CD4-positive, CD25-positive, alpha-beta regulatory T cell (primary cell): ENCODE measurements around the gene GNAT1. TPM values are rescaled to one million over a fixed set of nuclear protein-coding genes. Genes with fewer than 3 reads are reported as not detected.

Source experiments
- ATAC-seq, 2 donors: fragments of 150-1000 bp; cut with Tn5 transposase; one replicate each; pipeline ENCODE4 v1.10.0; 2021; ENCODE audit warnings: low read depth in 2 of 2, moderate number of reproducible peaks in 2 of 2, moderate library complexity in 1 of 2
- DNase-seq, 3 donors: peaks; one replicate each; pipeline versions ENCODE4 v3.0.0 to v3.0.0-alpha.2; 2012 to 2022; ENCODE audit warnings: mixed read lengths in 1 of 3
- H3K27ac ChIP-seq: one replicate; pipeline ENCODE4 v1.7.0; 2013; ENCODE audit warnings: mild to moderate bottlenecking, low read length; ENCODE audit not compliant: insufficient read depth, poor library complexity, severe bottlenecking
- H3K27me3 ChIP-seq: one replicate; pipeline ENCODE4 v1.7.0; 2013; ENCODE audit warnings: low read length; ENCODE audit not compliant: control insufficient read depth, insufficient read depth
- H3K36me3 ChIP-seq: one replicate; pipeline ENCODE4 v1.7.0; 2013; ENCODE audit warnings: mild to moderate bottlenecking, low read length, moderate library complexity; ENCODE audit not compliant: control insufficient read depth, insufficient read depth
- H3K4me1 ChIP-seq: 2 replicates; pipeline ENCODE4 v1.7.0; 2013; ENCODE audit warnings: mild to moderate bottlenecking, low read length; ENCODE audit not compliant: insufficient read depth, control insufficient read depth, poor library complexity, severe bottlenecking
- H3K4me3 ChIP-seq: one replicate; pipeline ENCODE4 v1.7.0; 2013; ENCODE audit warnings: low read depth, mild to moderate bottlenecking, low read length, moderate library complexity
- H3K9me3 ChIP-seq, 2 experiments: 1 replicate in 1 of 2; 2 replicates in 1 of 2; pipeline ENCODE4 v1.7.0; 2013; ENCODE audit warnings: low read length in 2 of 2, mild to moderate bottlenecking in 1 of 2, moderate library complexity in 1 of 2; ENCODE audit not compliant: control insufficient read depth in 2 of 2
- H3K27ac Mint-ChIP-seq, 3 donors: one replicate each; pipeline ENCODE4 v1.8.0; 2020 to 2022; ENCODE audit warnings: mild to moderate bottlenecking in 3 of 3, mixed read lengths in 3 of 3, moderate library complexity in 2 of 3
- H3K27me3 Mint-ChIP-seq: one replicate; pipeline ENCODE4 v1.8.0; 2022; ENCODE audit warnings: mild to moderate bottlenecking, mixed read lengths
- H3K36me3 Mint-ChIP-seq: one replicate; pipeline ENCODE4 v1.8.0; 2020; ENCODE audit warnings: mixed read lengths
- H3K4me1 Mint-ChIP-seq, 4 donors: one replicate each; pipeline ENCODE4 v1.8.0; 2020 to 2022; ENCODE audit warnings: mixed read lengths in 4 of 4, mild to moderate bottlenecking in 1 of 4
- H3K4me3 Mint-ChIP-seq, 4 donors: one replicate each; pipeline ENCODE4 v1.8.0; 2020 to 2022; ENCODE audit warnings: mild to moderate bottlenecking in 4 of 4, mixed read lengths in 4 of 4, moderate library complexity in 3 of 4
- H3K9me3 Mint-ChIP-seq, 7 donors: one replicate each; pipeline ENCODE4 v1.8.0; 2020 to 2022; ENCODE audit warnings: mixed read lengths in 7 of 7, mild to moderate bottlenecking in 3 of 7, moderate library complexity in 2 of 7
- polyA plus RNA-seq, 4 donors: library from polyadenylated mRNA; unstranded; fragments of 300-500 nt; fragmentation: Illumina TruSeq; gene quantifications; one replicate each; pipeline ENCODE4 v1.2.3, GENCODE V29; 2021
- total RNA-seq: library from RNA; stranded (reverse); gene quantifications from one replicate; pipeline ENCODE4 v1.2.3, GENCODE V29; 2022

GNAT1 gene
- total and polyA plus RNA-seq, 5 donors from 2014 or later, result not detected

DNA sequence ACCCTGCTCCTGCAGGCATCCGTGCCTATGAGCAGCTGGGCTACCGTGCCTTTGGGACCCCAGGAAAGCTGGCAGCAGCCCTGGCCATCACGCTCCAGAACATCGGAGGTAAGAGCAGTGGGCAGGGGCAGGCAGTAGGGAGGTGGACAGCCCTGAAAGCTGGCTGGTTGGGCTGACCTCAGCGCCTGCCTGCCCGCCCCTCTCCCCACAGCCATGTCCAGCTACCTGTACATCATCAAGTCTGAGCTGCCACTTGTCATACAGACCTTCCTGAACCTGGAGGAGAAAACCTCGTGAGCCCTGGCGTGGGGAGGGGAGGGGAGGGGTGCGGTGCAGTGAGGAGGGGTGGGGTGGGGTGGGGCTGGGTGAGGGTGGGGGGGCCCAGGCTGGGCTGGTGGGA is 24.1 kb downstream of the GNAT1 start:
- ATAC-seq (no peak), DNase-seq (no peak)
- no peaks in the 10 kb centered on the region for H3K9me3 ChIP-seq
- Mint-ChIP-seq H3K4me1 (no peaks in the 10 kb centered on the region), H3K9me3 (no peaks in the 10 kb centered on the region), H3K4me3 (no peak overlapping the region), H3K36me3 (no peaks in the 10 kb centered on the region), H3K27me3 (peaks cover 9% of the 10 kb centered on the region), H3K27ac (no peak overlapping the region)
- H3K4me1 ChIP-seq, result no peaks in the 10 kb centered on the region
- no peaks in the 10 kb centered on the region for H3K27me3 ChIP-seq
- no peak overlapping the region for H3K27ac ChIP-seq
- H3K36me3 ChIP-seq, result no peaks in the 10 kb centered on the region
- H3K4me3 ChIP-seq, result no peak overlapping the region

DNA sequence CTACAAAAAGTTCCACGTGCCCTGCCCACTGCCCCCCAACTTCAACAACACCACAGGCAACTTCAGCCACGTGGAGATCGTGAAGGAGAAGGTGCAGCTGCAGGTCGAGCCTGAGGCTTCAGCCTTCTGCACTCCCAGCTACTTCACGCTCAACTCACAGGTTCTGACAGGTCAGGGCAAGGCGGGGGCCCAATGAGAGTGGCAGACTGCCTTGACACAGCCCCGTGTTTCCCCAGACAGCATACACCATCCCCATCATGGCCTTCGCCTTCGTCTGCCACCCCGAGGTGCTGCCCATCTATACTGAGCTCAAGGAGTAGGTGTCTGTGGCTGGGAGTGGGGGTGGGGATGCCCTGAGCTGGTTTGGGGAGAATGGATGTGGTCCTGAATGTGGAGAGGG is 26.3 kb downstream of the GNAT1 start:
- Histone ChIP-seq H3K4me3 (no peak overlapping the region), H3K9me3 (no peaks in the 10 kb centered on the region), H3K36me3 (no peaks in the 10 kb centered on the region), H3K4me1 (peaks cover 6% of the 10 kb centered on the region), H3K27ac (no peak overlapping the region), H3K27me3 (no peaks in the 10 kb centered on the region)
- Mint-ChIP-seq H3K27ac (no peak overlapping the region), H3K4me3 (no peak overlapping the region), H3K27me3 (peaks cover 9% of the 10 kb centered on the region), H3K4me1 (no peaks in the 10 kb centered on the region), H3K36me3 (no peaks in the 10 kb centered on the region), H3K9me3 (no peaks in the 10 kb centered on the region)
- DNase-seq (no peak), ATAC-seq (no peak)

DNA sequence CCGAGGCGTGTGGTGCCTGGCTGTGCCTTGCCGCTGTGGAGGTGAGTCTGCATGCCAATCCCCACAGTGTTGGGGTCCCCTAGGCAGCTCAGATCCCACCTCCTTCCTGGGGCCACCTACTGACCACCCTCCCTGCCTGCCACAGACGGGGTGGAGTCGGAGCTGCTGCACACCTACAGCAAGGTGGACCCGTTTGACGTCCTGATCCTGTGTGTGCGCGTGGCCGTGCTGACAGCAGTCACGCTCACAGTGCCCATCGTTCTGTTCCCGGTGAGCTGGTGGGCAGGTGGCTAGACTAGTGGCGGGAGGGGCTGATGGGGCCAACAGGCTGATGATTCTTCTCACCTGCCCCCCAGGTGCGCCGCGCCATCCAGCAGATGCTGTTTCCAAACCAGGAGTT is 27.0 kb downstream of the GNAT1 start:
- no peak overlapping the region for H3K4me3 Mint-ChIP-seq
- H3K4me1 Mint-ChIP-seq, result no peaks in the 10 kb centered on the region
- peaks cover 9% of the 10 kb centered on the region for H3K27me3 Mint-ChIP-seq
- Histone ChIP-seq H3K4me1 (peaks cover 6% of the 10 kb centered on the region), H3K27ac (no peak overlapping the region), H3K4me3 (no peak overlapping the region), H3K27me3 (no peaks in the 10 kb centered on the region), H3K9me3 (no peaks in the 10 kb centered on the region), H3K36me3 (no peaks in the 10 kb centered on the region)
- H3K27ac Mint-ChIP-seq, result no peak overlapping the region
- H3K36me3 Mint-ChIP-seq, result no peaks in the 10 kb centered on the region
- no peak for ATAC-seq
- no peak for DNase-seq
- H3K9me3 Mint-ChIP-seq, result no peaks in the 10 kb centered on the region

DNA sequence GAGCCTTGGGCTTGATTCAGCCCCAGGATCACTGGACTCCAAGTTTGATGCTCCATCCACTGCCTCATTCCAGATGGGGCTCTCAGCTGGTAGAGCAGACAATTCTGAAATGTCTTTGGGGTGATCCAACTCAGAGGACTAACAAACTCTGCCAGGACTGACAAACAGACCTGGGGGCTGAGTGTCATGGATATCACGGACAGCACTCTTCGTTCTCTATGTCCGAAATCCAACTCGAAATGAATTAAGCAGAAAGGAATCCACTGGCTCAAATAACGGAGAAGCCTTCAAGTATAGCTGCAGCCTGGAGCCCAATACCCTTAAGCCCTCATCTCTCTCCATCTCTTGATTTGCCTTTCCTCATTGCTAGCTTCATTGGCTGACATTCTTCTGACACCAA is 27.9 kb downstream of the GNAT1 start:
- H3K4me3 ChIP-seq, result no peak overlapping the region
- DNase-seq (no peak), ATAC-seq (no peak)
- Mint-ChIP-seq H3K4me1 (no peaks in the 10 kb centered on the region), H3K9me3 (no peaks in the 10 kb centered on the region), H3K27ac (no peak overlapping the region), H3K36me3 (no peaks in the 10 kb centered on the region), H3K27me3 (peaks cover 14% of the 10 kb centered on the region), H3K4me3 (no peak overlapping the region)
- H3K36me3 ChIP-seq, result no peaks in the 10 kb centered on the region
- H3K4me1 ChIP-seq, result peaks cover 6% of the 10 kb centered on the region
- no peaks in the 10 kb centered on the region for H3K9me3 ChIP-seq
- H3K27ac ChIP-seq, result no peak overlapping the region
- no peaks in the 10 kb centered on the region for H3K27me3 ChIP-seq

DNA sequence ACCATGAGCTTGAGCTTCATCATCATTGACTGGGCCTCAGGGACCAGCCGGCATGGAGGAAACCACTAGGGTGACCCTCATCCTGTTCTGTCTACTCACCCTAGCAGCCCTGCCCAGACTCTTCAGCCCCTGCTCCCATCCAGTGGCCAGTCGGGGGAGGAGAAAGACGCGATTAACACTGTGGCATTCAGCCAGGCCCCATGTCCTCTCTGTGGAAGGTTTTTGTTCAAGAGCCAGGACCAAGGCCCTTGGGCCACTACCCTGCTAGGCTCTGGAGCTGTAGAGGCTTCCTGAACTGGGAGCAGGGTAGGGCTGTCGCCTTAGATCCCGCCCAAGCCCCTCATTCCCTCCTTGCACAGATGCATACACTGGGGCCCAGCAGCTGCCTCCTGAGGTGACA is 28.7 kb downstream of the GNAT1 start:
- Mint-ChIP-seq H3K27ac (no peak overlapping the region), H3K27me3 (peaks cover 20% of the 10 kb centered on the region), H3K4me3 (no peak overlapping the region), H3K36me3 (no peaks in the 10 kb centered on the region), H3K4me1 (peaks cover 0 to 6% (median under 1%) of the 10 kb centered on the region in 4 donors), H3K9me3 (no peaks in the 10 kb centered on the region)
- ATAC-seq (no peak), DNase-seq (no peak)
- H3K4me1 ChIP-seq, result peaks cover 6% of the 10 kb centered on the region
- no peaks in the 10 kb centered on the region for H3K36me3 ChIP-seq
- no peak overlapping the region for H3K4me3 ChIP-seq
- H3K9me3 ChIP-seq, result no peaks in the 10 kb centered on the region
- no peaks in the 10 kb centered on the region for H3K27me3 ChIP-seq
- no peak overlapping the region for H3K27ac ChIP-seq

DNA sequence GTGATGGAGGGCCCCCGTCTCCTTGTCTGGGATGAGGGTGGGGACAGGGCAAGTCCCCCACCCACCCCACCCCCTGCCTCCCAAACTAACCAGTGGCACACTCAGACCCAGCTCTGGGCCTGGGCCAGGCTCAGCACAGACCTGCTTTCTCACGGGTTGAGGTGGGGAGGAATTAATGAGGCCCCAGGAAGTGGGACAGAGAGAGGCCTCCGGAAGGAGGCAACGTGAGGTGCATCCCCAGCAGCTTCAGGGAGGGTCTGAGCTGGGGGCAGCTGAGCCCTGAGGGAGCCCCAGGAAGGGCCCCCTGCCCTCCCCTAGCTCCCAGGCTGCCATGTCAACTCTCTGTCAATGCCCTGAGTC is 29.6 kb downstream of the GNAT1 start:
- H3K4me3 Mint-ChIP-seq, result no peak overlapping the region

DNA sequence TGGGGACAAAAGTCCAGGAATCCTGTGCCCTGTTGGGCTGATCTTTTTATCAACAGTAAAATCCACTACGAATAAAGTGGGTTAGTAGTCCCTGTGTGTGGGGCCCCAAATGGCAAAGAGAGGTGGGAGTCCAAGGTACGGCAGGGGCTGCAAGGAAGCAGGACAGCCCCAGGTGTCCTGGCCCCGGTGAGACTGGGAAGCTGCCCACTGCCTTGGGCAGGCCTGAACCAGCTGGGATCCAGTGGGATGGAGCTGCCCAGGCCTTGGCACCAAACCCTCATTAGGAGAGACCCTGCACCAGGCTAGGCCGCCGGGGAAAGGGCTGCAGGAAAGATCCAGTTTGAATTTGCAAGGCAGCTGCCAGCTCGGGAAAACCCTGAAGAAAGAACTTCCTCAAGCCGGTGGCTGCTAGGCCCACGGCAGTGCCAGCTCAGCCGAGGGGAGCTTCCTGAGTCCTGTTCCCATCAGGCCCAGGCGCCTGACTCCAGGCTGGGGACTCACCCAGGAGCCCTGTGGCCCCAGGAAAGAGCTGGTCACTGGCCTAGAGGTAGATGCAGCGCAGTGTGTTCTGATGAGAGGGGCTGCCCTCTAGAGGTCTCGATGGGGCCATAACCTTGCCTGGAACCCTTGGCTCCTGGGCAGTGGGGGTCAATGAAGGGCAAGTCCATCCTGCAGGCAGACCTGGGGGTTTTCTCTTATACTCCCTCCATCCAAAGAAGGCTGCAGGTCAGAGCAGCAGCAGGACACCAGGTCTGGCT is 30.2 kb downstream of the GNAT1 start:
- Histone ChIP-seq H3K27ac (no peak overlapping the region), H3K9me3 (no peaks in the 10 kb centered on the region), H3K27me3 (no peaks in the 10 kb centered on the region), H3K36me3 (no peaks in the 10 kb centered on the region), H3K4me1 (peaks cover 12% of the 10 kb centered on the region), H3K4me3 (no peak overlapping the region)
- no peak overlapping the region for H3K4me3 Mint-ChIP-seq
- DNase-seq (no peak), ATAC-seq (no peak)
- H3K36me3 Mint-ChIP-seq, result no peaks in the 10 kb centered on the region
- H3K9me3 Mint-ChIP-seq, result no peaks in the 10 kb centered on the region
- peaks cover 16% of the 10 kb centered on the region for H3K27me3 Mint-ChIP-seq
- no peak overlapping the region for H3K27ac Mint-ChIP-seq
- H3K4me1 Mint-ChIP-seq, result peaks cover 0 to 10% (median 6%) of the 10 kb centered on the region in 4 donors

More for the DNA sequence above, 29.6 kb downstream of the GNAT1 start:
- Mint-ChIP-seq H3K9me3 (no peaks in the 10 kb centered on the region), H3K27me3 (peaks cover 16% of the 10 kb centered on the region), H3K4me1 (peaks cover 0 to 8% (median 3%) of the 10 kb centered on the region in 4 donors), H3K27ac (no peak overlapping the region), H3K36me3 (no peaks in the 10 kb centered on the region)
- Histone ChIP-seq H3K36me3 (no peaks in the 10 kb centered on the region), H3K27me3 (no peaks in the 10 kb centered on the region), H3K9me3 (no peaks in the 10 kb centered on the region), H3K4me1 (peaks cover 8% of the 10 kb centered on the region), H3K27ac (no peak overlapping the region), H3K4me3 (no peak overlapping the region)
- DNase-seq (no peak), ATAC-seq (peak in 1 of 2 donors; percentile 23)

DNA sequence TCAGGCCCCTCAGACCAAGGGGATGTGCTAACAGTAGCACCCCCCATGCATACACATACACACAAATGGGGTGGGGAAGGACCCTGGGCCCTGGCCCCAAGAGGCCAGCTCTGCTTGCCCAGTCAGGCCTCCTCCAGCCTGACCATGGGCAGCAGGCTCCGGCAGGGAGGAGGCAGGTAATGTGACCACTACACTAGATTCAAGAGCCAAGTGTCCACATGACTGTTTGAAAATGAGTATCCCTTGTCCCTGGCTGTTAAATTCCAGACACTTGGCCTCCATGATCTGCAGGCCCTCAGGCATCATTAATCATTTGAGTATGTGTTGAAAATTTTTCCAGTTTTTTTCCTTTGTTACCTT is 30.7 kb downstream of the GNAT1 start:
- no peaks in the 10 kb centered on the region for H3K27me3 ChIP-seq
- H3K27me3 Mint-ChIP-seq, result peaks cover 16% of the 10 kb centered on the region
- DNase-seq, result no peak
- peaks cover 0 to 16% (median 6%) of the 10 kb centered on the region in 4 donors for H3K4me1 Mint-ChIP-seq
- H3K27ac Mint-ChIP-seq, result peak overlapping the region in 1 of 3 donors; percentile 56
- no peaks in the 10 kb centered on the region for H3K36me3 Mint-ChIP-seq
- H3K36me3 ChIP-seq, result no peaks in the 10 kb centered on the region
- H3K4me1 ChIP-seq, result peaks cover 16% of the 10 kb centered on the region
- no peak for ATAC-seq
- H3K27ac ChIP-seq, result no peak overlapping the region
- no peaks in the 10 kb centered on the region for H3K9me3 Mint-ChIP-seq
- no peak overlapping the region for H3K4me3 ChIP-seq
- H3K4me3 Mint-ChIP-seq, result no peak overlapping the region
- no peaks in the 10 kb centered on the region for H3K9me3 ChIP-seq
